Heart left ventricle (tissue), 16 donors: Measurements from ENCODE around the gene SENP5. TPM values are rescaled to one million over a fixed set of nuclear protein-coding genes. Genes with fewer than 3 reads are reported as not detected.

Experiments
- ATAC-seq, 4 donors: fragments of 200-7000 bp; cut with Tn5 transposase; one replicate each; pipeline ENCODE4 v1.9.1; 2020 to 2022; ENCODE audit warnings: moderate library complexity in 4 of 4, mild to moderate bottlenecking in 3 of 4, moderate number of reproducible peaks in 1 of 4
- DNase-seq, 5 donors: peaks; one replicate each; pipeline ENCODE4 v3.0.0-alpha.2; 2020
- H3K27ac ChIP-seq, 12 donors: fragments of 200-600 bp; sonication (generic) in 4 of 12; one replicate each; pipeline versions ENCODE4 v1.5.0 to v1.8.0; 2016 to 2022; ENCODE audit warnings: mild to moderate bottlenecking in 2 of 12
- H3K27me3 ChIP-seq, 9 donors: fragments of 200-600 bp; sonication (generic) in 2 of 9; one replicate each; pipeline versions ENCODE4 v1.5.1 to v1.8.0; 2016 to 2022; ENCODE audit warnings: mild to moderate bottlenecking in 3 of 9
- H3K36me3 ChIP-seq, 9 donors: fragments of 200-600 bp; sonication (generic) in 2 of 9; one replicate each; pipeline versions ENCODE4 v1.5.0 to v1.8.0; 2018 to 2022; ENCODE audit warnings: mild to moderate bottlenecking in 2 of 9
- H3K4me1 ChIP-seq, 12 donors: fragments of 200-600 bp; sonication (generic) in 4 of 12; one replicate each; pipeline versions ENCODE4 v1.5.0 to v1.8.0; 2016 to 2022; ENCODE audit warnings: mild to moderate bottlenecking in 3 of 12
- H3K4me3 ChIP-seq, 12 donors: fragments of 200-600 bp; sonication (generic) in 4 of 12; one replicate each; pipeline versions ENCODE4 v1.5.0 to v1.8.0; 2017 to 2022; ENCODE audit warnings: mild to moderate bottlenecking in 9 of 12, moderate library complexity in 4 of 12
- H3K9me3 ChIP-seq, 12 donors: fragments of 200-600 bp; sonication (generic) in 4 of 12; one replicate each; pipeline versions ENCODE4 v1.5.0 to v1.8.0; 2016 to 2022; ENCODE audit warnings: mild to moderate bottlenecking in 1 of 12
- POLR2A ChIP-seq, 2 donors: fragments of 450-650 bp; IDR thresholded peaks; one replicate each; pipeline ENCODE4 v1.6.1; 2017; ENCODE audit warnings: antibody characterized with exemption in 2 of 2, mild to moderate bottlenecking in 2 of 2, moderate library complexity in 2 of 2
- WGBS, 4 donors: extraction: QIAGEN DNeasy Blood & Tissue Kit in 2 of 4; methylation state at CpG; one replicate each; pipeline versions ENCODE4 v1.1.5 to v1.1.7; 2013 to 2018; 5-methylcytosine and 5-hydroxymethylcytosine counted together
- intact Hi-C, 10 donors: fragments of 100-400 bp; cut with DNase I; formaldehyde crosslinking; loops; one replicate each; pipeline versions ENCODE4 v1.11.1 to v1.14.2; 2022
- polyA plus RNA-seq, 2 donors: library from polyadenylated mRNA; stranded (reverse); fragments of 200-250 nt; gene quantifications; one replicate each; pipeline ENCODE4 v1.2.3, GENCODE V29; 2013
- total RNA-seq, 9 donors: library from RNA; depleted of rRNA in 2 of 9; stranded (reverse); fragments of >200 nt in 2 of 9; fragmentation: NEBNext Ultra II Directional in 3 of 9; extraction: Animal tissue kit (Norgen Biotek cat#: 25700) in 3 of 9; gene quantifications; one replicate each; pipeline versions ENCODE4 v1.1.0 to v1.2.4, GENCODE V29; 2016 to 2023
- TF ChIP-seq, protein P1 (sequence below), 12 donors: fragments of 200-600 bp; sonication (generic) in 4 of 12; IDR thresholded peaks; one replicate each; pipeline versions ENCODE4 v1.5.0 to v1.8.0; 2018 to 2022; ENCODE audit warnings: antibody characterized with exemption in 12 of 12, mild to moderate bottlenecking in 5 of 12
- donor health status: ischemic (EF 13 %, LVEDD 7.1; RV severe dilation, severe dysfunction).
- donor health status: healthy with polysubstance abuse.
- donor health status: DM: no; HTN: yes; CAD: no.
- donor health status: DM: no; HTN: no; CAD: no.
- donor health status: ischemic (EF 25% LVEDD 6.9; RV normal size, moderate dysfunction).
- donor health status: ischemic (EF 25% LVEDD 5.7; RV mildly dilated, moderate dysfunction).
- donor health status: healthy.
- donor health status: DM: yes; HTN: yes; CAD: no.
- donor health status: ischemic (EF 35%, LVEDD 5.7; RV mildly dilated, moderate dysfunction).
- donor health status: nonischemic (EF 11% LVEDD 7.7; RV severe dilation, severe dysfunction).
- donor health status: DM: yes; HTN: yes; CAD: no.
- donor health status: PGD.
- donor health status: ischemic (EF 29% LVEDD 5.4; RV normal size, mild dysfunction).
- donor health status: nonischemic (EF 23%, LVEDD 6.1; RV moderate dilation, normal function).

SENP5 gene
- total and polyA plus RNA-seq, 11 donors: 7.0 to 28.5 (median 22.0) TPM

- Histone ChIP-seq H3K36me3 (peaks cover 0 to 20% (median 8%) of the 10 kb centered on the region in 9 donors), H3K4me3 (no peak overlapping the region), H3K27me3 (no peaks in the 10 kb centered on the region), H3K27ac (no peak overlapping the region), H3K4me1 (peaks cover 0 to 10% (median 3%) of the 10 kb centered on the region in 12 donors), H3K9me3 (no peaks in the 10 kb centered on the region)
- intact Hi-C loops: loop anchor here in 1 of 10 donors (10.0 kb wide), 1 partner anchor 214 kb away; the partner anchor contains the start of gene PAK2
- peak in 1 of 4 donors; percentile 11 for ATAC-seq
- TF ChIP-seq, protein P1, sequence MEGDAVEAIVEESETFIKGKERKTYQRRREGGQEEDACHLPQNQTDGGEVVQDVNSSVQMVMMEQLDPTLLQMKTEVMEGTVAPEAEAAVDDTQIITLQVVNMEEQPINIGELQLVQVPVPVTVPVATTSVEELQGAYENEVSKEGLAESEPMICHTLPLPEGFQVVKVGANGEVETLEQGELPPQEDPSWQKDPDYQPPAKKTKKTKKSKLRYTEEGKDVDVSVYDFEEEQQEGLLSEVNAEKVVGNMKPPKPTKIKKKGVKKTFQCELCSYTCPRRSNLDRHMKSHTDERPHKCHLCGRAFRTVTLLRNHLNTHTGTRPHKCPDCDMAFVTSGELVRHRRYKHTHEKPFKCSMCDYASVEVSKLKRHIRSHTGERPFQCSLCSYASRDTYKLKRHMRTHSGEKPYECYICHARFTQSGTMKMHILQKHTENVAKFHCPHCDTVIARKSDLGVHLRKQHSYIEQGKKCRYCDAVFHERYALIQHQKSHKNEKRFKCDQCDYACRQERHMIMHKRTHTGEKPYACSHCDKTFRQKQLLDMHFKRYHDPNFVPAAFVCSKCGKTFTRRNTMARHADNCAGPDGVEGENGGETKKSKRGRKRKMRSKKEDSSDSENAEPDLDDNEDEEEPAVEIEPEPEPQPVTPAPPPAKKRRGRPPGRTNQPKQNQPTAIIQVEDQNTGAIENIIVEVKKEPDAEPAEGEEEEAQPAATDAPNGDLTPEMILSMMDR (IDR thresholded peaks at IDR 0.05): no peak
- no peak for TF ChIP-seq POLR2A (IDR thresholded peaks at IDR 0.05)
- WGBS, 4 donors: 42 to 52% (median 49%) methylated on average over 20 to 22 of the region's 22 CpGs
- DNase-seq: no peak
Observed at GRCh38 chr3:196948442-196949284, 80.9 kb downstream of the SENP5 start.

DNA sequence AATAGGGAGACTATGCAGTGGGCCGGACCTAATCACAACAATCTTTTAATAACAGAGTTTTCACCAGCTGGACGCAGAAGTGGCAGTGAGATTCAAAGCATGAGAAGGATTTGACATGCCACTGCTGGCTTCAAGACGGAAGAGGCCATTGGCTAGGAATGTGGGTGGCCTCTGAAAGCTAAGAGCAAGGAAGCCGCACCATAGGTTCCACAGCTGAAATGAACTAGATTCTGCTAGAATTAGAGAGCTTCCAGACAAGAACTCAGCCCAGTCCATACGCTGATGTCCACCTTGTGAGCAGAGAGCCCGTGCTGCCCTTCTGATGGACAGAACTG lies 81.5 kb downstream of the SENP5 start:
- intact Hi-C loops: loop anchor here in 1 of 10 donors (10.0 kb wide), 1 partner anchor 214 kb away; the partner anchor contains the start of gene PAK2
- TF ChIP-seq, protein P1 (IDR thresholded peaks at IDR 0.05): no peak
- TF ChIP-seq POLR2A (IDR thresholded peaks at IDR 0.05): no peak

GRCh38 chr3:196949750-196950149 lies 82.0 kb downstream of the SENP5 start:
- ATAC-seq (no peak), DNase-seq (no peak)
- Histone ChIP-seq H3K36me3 (peaks cover 0 to 15% (median 6%) of the 10 kb centered on the region in 9 donors), H3K27me3 (no peaks in the 10 kb centered on the region), H3K9me3 (no peaks in the 10 kb centered on the region), H3K4me3 (no peak overlapping the region), H3K27ac (no peak overlapping the region), H3K4me1 (no peaks in the 10 kb centered on the region)
- 93 to 98% (median 97%) methylated on average over 6 of the region's 6 CpGs for WGBS, 4 donors
- TF ChIP-seq, protein P1 (IDR thresholded peaks at IDR 0.05): no peak
- TF ChIP-seq POLR2A (IDR thresholded peaks at IDR 0.05): no peak
- intact Hi-C loops: loop anchor here in 1 of 10 donors (10.0 kb wide), 1 partner anchor 215 kb away; the partner anchor contains the start of gene PAK2

More for the DNA sequence above, 81.5 kb downstream of the SENP5 start:
- H3K4me3 ChIP-seq: no peak overlapping the region
- peaks cover 0 to 20% (median 8%) of the 10 kb centered on the region in 9 donors for H3K36me3 ChIP-seq
- H3K27ac ChIP-seq: no peak overlapping the region
- no peak for ATAC-seq
- DNase-seq: no peak
- H3K9me3 ChIP-seq: no peaks in the 10 kb centered on the region
- H3K27me3 ChIP-seq: no peaks in the 10 kb centered on the region
- WGBS, 4 donors: 76 to 88% (median 77%) methylated on average over 5 to 6 of the region's 6 CpGs
- H3K4me1 ChIP-seq: peaks cover 0 to 4% (median 0%) of the 10 kb centered on the region in 12 donors

DNA sequence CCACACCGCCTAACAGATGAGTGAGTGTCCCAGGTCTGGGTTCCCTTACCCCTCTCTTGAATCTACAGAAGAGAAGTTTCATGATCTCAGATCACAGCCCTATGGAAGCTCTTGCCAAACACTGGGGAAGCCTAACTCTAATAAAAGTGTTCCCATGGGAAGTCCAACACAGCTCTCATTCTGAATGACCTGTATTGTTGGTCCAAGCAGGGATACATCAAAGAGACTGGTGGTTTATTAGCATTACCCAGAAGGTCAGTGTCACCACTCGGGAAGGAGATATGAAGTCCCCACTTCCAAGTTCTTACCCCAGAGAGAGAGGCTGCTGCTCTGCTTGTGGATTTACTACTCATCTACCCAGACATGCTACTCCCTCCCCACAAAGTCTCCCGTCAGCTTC lies 83.7 kb downstream of the SENP5 start:
- no peaks in the 10 kb centered on the region for H3K4me1 ChIP-seq
- DNase-seq: no peak
- ATAC-seq: no peak
- H3K36me3 ChIP-seq: peaks cover 0 to 10% (median 4%) of the 10 kb centered on the region in 9 donors
- intact Hi-C loops: no loop called here
- H3K27ac ChIP-seq: no peak overlapping the region
- H3K4me3 ChIP-seq: no peak overlapping the region
- no peak for TF ChIP-seq POLR2A (IDR thresholded peaks at IDR 0.05)
- TF ChIP-seq, protein P1 (IDR thresholded peaks at IDR 0.05): no peak
- H3K27me3 ChIP-seq: no peaks in the 10 kb centered on the region
- H3K9me3 ChIP-seq: no peaks in the 10 kb centered on the region
- 84 to 94% (median 88%) methylated on average over 3 of the region's 3 CpGs for WGBS, 4 donors
